Breast epithelium (tissue), 3 donors: ENCODE results near the gene CLTB.

Experiments used
- POLR2A ChIP-seq: fragments of 450-650 bp; IDR thresholded peaks from one replicate; pipeline ENCODE4 v1.6.1; 2016; ENCODE audit warnings: antibody characterized with exemption, mild to moderate bottlenecking, moderate library complexity
- POLR2AphosphoS5 ChIP-seq, 3 donors: sonication (generic); formaldehyde crosslinking; IDR thresholded peaks; one replicate each; pipeline ENCODE4 v1.6.1; 2017; ENCODE audit warnings: antibody characterized with exemption in 3 of 3
- TF ChIP-seq, protein P1 (sequence below), 3 donors: fragments of 450-650 bp; IDR thresholded peaks; one replicate each; pipeline ENCODE4 v1.5.1; 2016 to 2017; ENCODE audit warnings: antibody characterized with exemption in 3 of 3, mild to moderate bottlenecking in 3 of 3, moderate library complexity in 3 of 3

- TF ChIP-seq, protein P1, sequence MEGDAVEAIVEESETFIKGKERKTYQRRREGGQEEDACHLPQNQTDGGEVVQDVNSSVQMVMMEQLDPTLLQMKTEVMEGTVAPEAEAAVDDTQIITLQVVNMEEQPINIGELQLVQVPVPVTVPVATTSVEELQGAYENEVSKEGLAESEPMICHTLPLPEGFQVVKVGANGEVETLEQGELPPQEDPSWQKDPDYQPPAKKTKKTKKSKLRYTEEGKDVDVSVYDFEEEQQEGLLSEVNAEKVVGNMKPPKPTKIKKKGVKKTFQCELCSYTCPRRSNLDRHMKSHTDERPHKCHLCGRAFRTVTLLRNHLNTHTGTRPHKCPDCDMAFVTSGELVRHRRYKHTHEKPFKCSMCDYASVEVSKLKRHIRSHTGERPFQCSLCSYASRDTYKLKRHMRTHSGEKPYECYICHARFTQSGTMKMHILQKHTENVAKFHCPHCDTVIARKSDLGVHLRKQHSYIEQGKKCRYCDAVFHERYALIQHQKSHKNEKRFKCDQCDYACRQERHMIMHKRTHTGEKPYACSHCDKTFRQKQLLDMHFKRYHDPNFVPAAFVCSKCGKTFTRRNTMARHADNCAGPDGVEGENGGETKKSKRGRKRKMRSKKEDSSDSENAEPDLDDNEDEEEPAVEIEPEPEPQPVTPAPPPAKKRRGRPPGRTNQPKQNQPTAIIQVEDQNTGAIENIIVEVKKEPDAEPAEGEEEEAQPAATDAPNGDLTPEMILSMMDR (IDR thresholded peaks at IDR 0.05) = peak; percentile 95 to 99 (median 96)
- TF ChIP-seq POLR2A = peak; percentile 86
- TF ChIP-seq POLR2AphosphoS5 (IDR thresholded peaks at IDR 0.05) = peak; percentile 80 to 96 (median 83)
These were observed 31.8 kb upstream of the CLTB start, which contains the start of gene FAF2 for GRCh38 chr5:176447978-176448608.
